OCI-LY1 (cell line): Measurements from ENCODE around the gene ACAD10.

Source experiments
- H2AFZ ChIP-seq: fragments of 200-600 bp; sonication (generic), shearing (Covaris generic); 2 replicates; pipeline ENCODE4 v1.6.0; 2014; ENCODE audit warnings: antibody characterized with exemption, mild to moderate bottlenecking, low read length
- H3F3A ChIP-seq: fragments of 200-600 bp; sonication (generic), shearing (Covaris generic); 2 replicates; pipeline ENCODE4 v1.6.0; 2014; ENCODE audit warnings: mild to moderate bottlenecking, antibody characterized with exemption, low read length, moderate library complexity; ENCODE audit not compliant: insufficient read depth
- H3K27ac ChIP-seq: fragments of 200-600 bp; sonication (generic); 2 replicates; pipeline ENCODE4 v1.5.1; 2014; ENCODE audit warnings: low read length, mixed run types, mild to moderate bottlenecking, low read depth; ENCODE audit not compliant: poor library complexity, severe bottlenecking
- H3K27me3 ChIP-seq: fragments of 200-600 bp; sonication (generic); 2 replicates; pipeline ENCODE4 v1.6.0; 2014; ENCODE audit warnings: antibody characterized with exemption, mild to moderate bottlenecking, low read length, moderate library complexity; ENCODE audit not compliant: insufficient read depth
- H3K36me3 ChIP-seq: fragments of 200-600 bp; sonication (generic); 2 replicates; pipeline ENCODE4 v1.6.1; 2014; ENCODE audit warnings: mild to moderate bottlenecking, antibody characterized with exemption, low read length, moderate library complexity, mixed read lengths; ENCODE audit not compliant: insufficient read depth
- H3K4me1 ChIP-seq: fragments of 200-600 bp; sonication (generic); 2 replicates; pipeline ENCODE4 v1.5.1; 2014; ENCODE audit warnings: mild to moderate bottlenecking, low read length, moderate library complexity; ENCODE audit not compliant: insufficient read depth, severe bottlenecking
- H3K4me2 ChIP-seq: fragments of 200-600 bp; sonication (generic), shearing (Covaris generic); 2 replicates; pipeline ENCODE4 v1.6.1; 2014; ENCODE audit warnings: low read length
- H3K4me3 ChIP-seq: fragments of 200-600 bp; sonication (generic); 2 replicates; pipeline ENCODE4 v1.5.1; 2014; ENCODE audit warnings: low read length, low read depth, mild to moderate bottlenecking, mixed read lengths; ENCODE audit not compliant: poor library complexity, severe bottlenecking
- H3K79me2 ChIP-seq: fragments of 200-600 bp; shearing (Covaris generic); 2 replicates; pipeline ENCODE4 v1.6.1; 2016; ENCODE audit warnings: mixed run types, low read length, mixed read lengths; ENCODE audit not compliant: insufficient read depth
- H3K9ac ChIP-seq: fragments of 200-600 bp; sonication (generic), shearing (Covaris generic); 2 replicates; pipeline ENCODE4 v1.6.1; 2014; ENCODE audit warnings: mild to moderate bottlenecking, low read length, mixed read lengths
- H3K9me2 ChIP-seq: fragments of 200-600 bp; sonication (generic), shearing (Covaris generic); 2 replicates; pipeline ENCODE4 v1.6.1; 2014; ENCODE audit warnings: low read depth, mild to moderate bottlenecking, low read length, mixed read lengths
- H3K9me3 ChIP-seq: fragments of 200-600 bp; shearing (Covaris generic); 2 replicates; pipeline ENCODE4 v1.6.1; 2014; ENCODE audit warnings: low read length, mixed read lengths
- H4K20me1 ChIP-seq: fragments of 200-600 bp; sonication (generic), shearing (Covaris generic); 2 replicates; pipeline ENCODE4 v1.6.0; 2016; ENCODE audit warnings: mild to moderate bottlenecking, low read length; ENCODE audit not compliant: insufficient read depth
- CTCF ChIP-seq: fragments of 200-600 bp; sonication (generic), shearing (Covaris generic); IDR thresholded peaks from 2 replicates; pipeline ENCODE4 v1.5.1; 2017; ENCODE audit warnings: mild to moderate bottlenecking, antibody characterized with exemption, low read length, moderate library complexity, mixed read lengths
- EZH2 ChIP-seq: fragments of 200-600 bp; sonication (generic), shearing (Covaris generic); IDR thresholded peaks from 2 replicates; pipeline ENCODE4 v1.8.0; 2017; ENCODE audit warnings: borderline replicate concordance, mixed run types, mild to moderate bottlenecking, antibody characterized with exemption, low read length, moderate library complexity, mixed read lengths

ACAD10 gene

GRCh38 chr12:111655356-111655755, 30.5 kb upstream of the ACAD10 start:
- Histone ChIP-seq H3K9me3 (no peaks in the 10 kb centered on the region), H3K4me2 (no peak overlapping the region), H4K20me1 (no peaks in the 10 kb centered on the region), H3K27ac (no peak overlapping the region), H2AFZ (no peak overlapping the region), H3K4me3 (no peak overlapping the region), H3K36me3 (peaks cover 22% of the 10 kb centered on the region), H3K27me3 (no peaks in the 10 kb centered on the region), H3K9ac (no peak overlapping the region), H3K4me1 (no peaks in the 10 kb centered on the region), H3K9me2 (no peaks in the 10 kb centered on the region), H3F3A (no peaks in the 10 kb centered on the region), H3K79me2 (no peaks in the 10 kb centered on the region)
- no peak for TF ChIP-seq CTCF
- no peak for TF ChIP-seq EZH2

- Histone ChIP-seq H3K4me3 (no peak overlapping the region), H2AFZ (no peak overlapping the region), H3K9ac (no peak overlapping the region), H3K79me2 (no peaks in the 10 kb centered on the region), H3K36me3 (peaks cover 22% of the 10 kb centered on the region), H3K4me1 (no peaks in the 10 kb centered on the region), H3K27me3 (no peaks in the 10 kb centered on the region), H3K4me2 (no peak overlapping the region), H3K9me2 (no peaks in the 10 kb centered on the region), H3K9me3 (no peaks in the 10 kb centered on the region), H3K27ac (no peak overlapping the region), H3F3A (no peaks in the 10 kb centered on the region), H4K20me1 (no peaks in the 10 kb centered on the region)
- TF ChIP-seq EZH2 = no peak
- no peak for TF ChIP-seq CTCF
Observed at GRCh38 chr12:111656016-111656415, 29.8 kb upstream of the ACAD10 start.

- no peak overlapping the region for H3K4me3 ChIP-seq
- H3K36me3 ChIP-seq = peaks cover 3% of the 10 kb centered on the region; the same call in 1 of the 2 replicates
- H3K9ac ChIP-seq = no peak overlapping the region
- no peaks in the 10 kb centered on the region for H3F3A ChIP-seq
- H3K4me2 ChIP-seq = no peak overlapping the region
- H3K9me3 ChIP-seq = no peaks in the 10 kb centered on the region
- H3K4me1 ChIP-seq = no peaks in the 10 kb centered on the region
- H3K27ac ChIP-seq = no peak overlapping the region
- no peak for TF ChIP-seq CTCF
- TF ChIP-seq EZH2 = no peak
- H2AFZ ChIP-seq = no peak overlapping the region
- H3K79me2 ChIP-seq = no peaks in the 10 kb centered on the region
- H4K20me1 ChIP-seq = no peaks in the 10 kb centered on the region
- H3K9me2 ChIP-seq = no peaks in the 10 kb centered on the region
- no peaks in the 10 kb centered on the region for H3K27me3 ChIP-seq
Observed at GRCh38 chr12:111664499-111664898, 21.4 kb upstream of the ACAD10 start.
